Trophoblast cell (in vitro differentiated cells and primary cell): ENCODE measurements around the gene GALNT12.
A peak's percentile ranks its signal among the peaks of the same experiment; 100 is the strongest.

Experiments used
- DNase-seq, 2 donors: peaks; one replicate each; pipeline ENCODE4 v3.0.0-alpha.2; 2016
- H2AFZ ChIP-seq: 2 replicates; pipeline ENCODE4 v1.6.1; 2013; ENCODE audit warnings: low read length, moderate library complexity, mild to moderate bottlenecking; ENCODE audit not compliant: insufficient read depth, poor library complexity
- H2AK5ac ChIP-seq: 2 replicates; pipeline ENCODE4 v1.6.1; 2013; ENCODE audit warnings: mild to moderate bottlenecking, low read length
- H2BK120ac ChIP-seq: 2 replicates; pipeline ENCODE4 v1.6.1; 2013; ENCODE audit warnings: low read length, mild to moderate bottlenecking, moderate library complexity; ENCODE audit not compliant: insufficient read depth, poor library complexity
- H2BK12ac ChIP-seq: 2 replicates; pipeline ENCODE4 v1.6.1; 2013; ENCODE audit warnings: mild to moderate bottlenecking, low read length, moderate library complexity
- H2BK5ac ChIP-seq: 2 replicates; pipeline ENCODE4 v1.6.1; 2013; ENCODE audit warnings: low read length, low read depth, moderate library complexity, mild to moderate bottlenecking; ENCODE audit not compliant: poor library complexity
- H3K14ac ChIP-seq: 2 replicates; pipeline ENCODE4 v1.6.1; 2013; ENCODE audit warnings: mild to moderate bottlenecking, low read length
- H3K18ac ChIP-seq: 2 replicates; pipeline ENCODE4 v1.6.1; 2013; ENCODE audit warnings: mild to moderate bottlenecking, low read length
- H3K23ac ChIP-seq: 2 replicates; pipeline ENCODE4 v1.6.1; 2013; ENCODE audit warnings: low read length
- H3K27ac ChIP-seq: 2 replicates; pipeline ENCODE4 v1.5.1; 2013; ENCODE audit warnings: low read depth, mild to moderate bottlenecking, inconsistent platforms, low read length, moderate library complexity
- H3K27me3 ChIP-seq: 2 replicates; pipeline ENCODE4 v1.6.1; 2013; ENCODE audit warnings: inconsistent platforms, mild to moderate bottlenecking, low read length, moderate library complexity; ENCODE audit not compliant: insufficient read depth
- H3K36me3 ChIP-seq, 2 experiments: 1 replicate in 1 of 2; 2 replicates in 1 of 2; pipeline ENCODE4 v1.6.1; 2013; ENCODE audit warnings: low read length in 2 of 2, mild to moderate bottlenecking in 2 of 2, moderate library complexity in 1 of 2; ENCODE audit not compliant: insufficient read depth in 2 of 2, control insufficient read depth in 1 of 2
- H3K4ac ChIP-seq: 2 replicates; pipeline ENCODE4 v1.6.1; 2013; ENCODE audit warnings: low read depth, mild to moderate bottlenecking, low read length, moderate library complexity
- H3K4me1 ChIP-seq, 2 experiments: 1 replicate in 1 of 2; 2 replicates in 1 of 2; pipeline ENCODE4 v1.6.1; 2013; ENCODE audit warnings: low read length in 2 of 2, mild to moderate bottlenecking in 2 of 2, moderate library complexity in 1 of 2; ENCODE audit not compliant: insufficient read depth in 2 of 2, control insufficient read depth in 1 of 2
- H3K4me2 ChIP-seq: 2 replicates; pipeline ENCODE4 v1.6.1; 2013; ENCODE audit warnings: inconsistent platforms, mild to moderate bottlenecking, low read length, moderate library complexity
- H3K4me3 ChIP-seq: 2 replicates; pipeline ENCODE4 v1.5.1; 2013; ENCODE audit warnings: mild to moderate bottlenecking, low read depth, low read length, inconsistent platforms
- H3K79me1 ChIP-seq: one replicate; pipeline ENCODE4 v1.6.1; 2013; ENCODE audit warnings: low read length
- H3K79me2 ChIP-seq: 2 replicates; pipeline ENCODE4 v1.6.1; 2013; ENCODE audit warnings: low read length, mild to moderate bottlenecking; ENCODE audit not compliant: control insufficient read depth, insufficient read depth, poor library complexity
- H3K9ac ChIP-seq: 2 replicates; pipeline ENCODE4 v1.6.1; 2013; ENCODE audit warnings: mild to moderate bottlenecking, low read length
- H3K9me3 ChIP-seq: 2 replicates; pipeline ENCODE4 v1.6.1; 2013; ENCODE audit warnings: low read depth, mild to moderate bottlenecking, control low read depth, inconsistent platforms, low read length; ENCODE audit not compliant: insufficient read depth
- H4K12ac ChIP-seq: 2 replicates; pipeline ENCODE4 v1.6.1; 2013; ENCODE audit warnings: low read depth, mild to moderate bottlenecking, low read length, moderate library complexity
- H4K8ac ChIP-seq: 2 replicates; pipeline ENCODE4 v1.6.1; 2013; ENCODE audit warnings: low read depth, mild to moderate bottlenecking, low read length, moderate library complexity
- H4K91ac ChIP-seq: one replicate; pipeline ENCODE4 v1.6.1; 2013; ENCODE audit warnings: low read depth, mild to moderate bottlenecking, low read length, moderate library complexity
- WGBS: extraction: QIAGEN DNeasy Blood & Tissue Kit; methylation state at CpG from one replicate; pipeline ENCODE4 v1.1.7; 2013; ENCODE audit warnings: missing lambda C conversion rate; ENCODE audit not compliant: insufficient read length, insufficient coverage; ENCODE audit errors: extremely low coverage; 5-methylcytosine and 5-hydroxymethylcytosine counted together

GALNT12 gene

GRCh38 chr9:98864281-98865174, 57.1 kb downstream of the GALNT12 start:
- Histone ChIP-seq H2BK120ac (no peak overlapping the region), H3K36me3 (no peaks in the 10 kb centered on the region), H3K4me3 (no peak overlapping the region), H3K79me1 (no peaks in the 10 kb centered on the region), H3K14ac (no peak overlapping the region), H3K27me3 (no peaks in the 10 kb centered on the region), H2AFZ (no peak overlapping the region), H3K79me2 (no peaks in the 10 kb centered on the region), H2AK5ac (no peak overlapping the region), H2BK5ac (no peak overlapping the region), H3K4me2 (no peak overlapping the region), H3K23ac (no peak overlapping the region), H3K9me3 (peaks cover 2% of the 10 kb centered on the region), H3K4me1 (no peaks in the 10 kb centered on the region), H3K27ac (no peak overlapping the region), H2BK12ac (no peak overlapping the region), H4K8ac (no peak overlapping the region), H3K18ac (no peak overlapping the region), H3K9ac (no peak overlapping the region), H4K12ac (no peak overlapping the region), H4K91ac (no peak overlapping the region), H3K4ac (no peak overlapping the region)
- no CpG with 5 or more reads among the region's 7 CpGs for WGBS
- peak; percentile 13 to 25 for DNase-seq

- H3K27me3 ChIP-seq, result no peaks in the 10 kb centered on the region
- H3K18ac ChIP-seq, result no peak overlapping the region
- H4K91ac ChIP-seq, result no peak overlapping the region
- no peak overlapping the region for H2BK5ac ChIP-seq
- H3K4me3 ChIP-seq, result no peak overlapping the region
- no peak overlapping the region for H3K9ac ChIP-seq
- WGBS, result no CpG with 5 or more reads among the region's 5 CpGs
- H3K79me2 ChIP-seq, result no peaks in the 10 kb centered on the region
- H3K14ac ChIP-seq, result no peak overlapping the region
- peaks cover 2% of the 10 kb centered on the region for H3K9me3 ChIP-seq
- H4K12ac ChIP-seq, result no peak overlapping the region
- no peak overlapping the region for H3K27ac ChIP-seq
- no peak overlapping the region for H3K4ac ChIP-seq
- H2AFZ ChIP-seq, result no peak overlapping the region
- no peak overlapping the region for H3K4me2 ChIP-seq
- H2BK12ac ChIP-seq, result no peak overlapping the region
- H3K79me1 ChIP-seq, result no peaks in the 10 kb centered on the region
- no peak overlapping the region for H4K8ac ChIP-seq
- H3K4me1 ChIP-seq, result no peaks in the 10 kb centered on the region
- no peak overlapping the region for H3K23ac ChIP-seq
- H2BK120ac ChIP-seq, result no peak overlapping the region
- H3K36me3 ChIP-seq, result no peaks in the 10 kb centered on the region
- DNase-seq, result no peak
- no peak overlapping the region for H2AK5ac ChIP-seq
Observed at GRCh38 chr9:98865284-98865875, 57.9 kb downstream of the GALNT12 start.

GRCh38 chr9:98866435-98867102, 59.1 kb downstream of the GALNT12 start:
- Histone ChIP-seq H3K4ac (no peak overlapping the region), H3K23ac (no peak overlapping the region), H3K27ac (no peak overlapping the region), H3K36me3 (no peaks in the 10 kb centered on the region), H3K4me1 (no peaks in the 10 kb centered on the region), H3K79me1 (no peaks in the 10 kb centered on the region), H3K9ac (no peak overlapping the region), H2BK5ac (no peak overlapping the region), H3K4me3 (no peak overlapping the region), H3K27me3 (no peaks in the 10 kb centered on the region), H2AK5ac (no peak overlapping the region), H4K91ac (no peak overlapping the region), H3K18ac (no peak overlapping the region), H2BK120ac (no peak overlapping the region), H3K14ac (no peak overlapping the region), H3K4me2 (no peak overlapping the region), H4K8ac (no peak overlapping the region), H4K12ac (no peak overlapping the region), H2BK12ac (no peak overlapping the region), H3K9me3 (peaks cover 2% of the 10 kb centered on the region), H2AFZ (no peak overlapping the region), H3K79me2 (no peaks in the 10 kb centered on the region)
- peak in 1 of 2 donors; percentile 54 for DNase-seq
- WGBS, result no CpG with 5 or more reads among the region's 6 CpGs

GRCh38 chr9:98867103-98867428, 59.6 kb downstream of the GALNT12 start:
- no peak overlapping the region for H3K4me3 ChIP-seq
- WGBS, result no CpG with 5 or more reads among the region's 1 CpG
- H3K36me3 ChIP-seq, result no peaks in the 10 kb centered on the region
- H3K9me3 ChIP-seq, result peaks cover 2% of the 10 kb centered on the region
- no peak overlapping the region for H3K14ac ChIP-seq
- no peak overlapping the region for H3K23ac ChIP-seq
- DNase-seq, result no peak
- H3K27me3 ChIP-seq, result no peaks in the 10 kb centered on the region
- no peak overlapping the region for H2AFZ ChIP-seq
- no peak overlapping the region for H2BK12ac ChIP-seq
- H3K9ac ChIP-seq, result no peak overlapping the region
- no peak overlapping the region for H2BK5ac ChIP-seq
- no peak overlapping the region for H3K27ac ChIP-seq
- no peak overlapping the region for H2AK5ac ChIP-seq
- no peak overlapping the region for H3K18ac ChIP-seq
- no peak overlapping the region for H4K8ac ChIP-seq
- H4K12ac ChIP-seq, result no peak overlapping the region
- no peaks in the 10 kb centered on the region for H3K79me1 ChIP-seq
- H3K4me1 ChIP-seq, result no peaks in the 10 kb centered on the region
- no peak overlapping the region for H3K4me2 ChIP-seq
- no peaks in the 10 kb centered on the region for H3K79me2 ChIP-seq
- no peak overlapping the region for H2BK120ac ChIP-seq
- H4K91ac ChIP-seq, result no peak overlapping the region
- H3K4ac ChIP-seq, result no peak overlapping the region
